Hematopoietic multipotent progenitor cell treated with erythropoietin and hydrocortisone succinate and interleukin-3 and kit ligand, for 4 days (in vitro differentiated cells): ENCODE measurements around the gene MTHFD2.

ENCODE experiments used
- DNase-seq: peaks from one replicate; pipeline ENCODE4 v3.0.0-alpha.2; 2015

MTHFD2 gene

DNA sequence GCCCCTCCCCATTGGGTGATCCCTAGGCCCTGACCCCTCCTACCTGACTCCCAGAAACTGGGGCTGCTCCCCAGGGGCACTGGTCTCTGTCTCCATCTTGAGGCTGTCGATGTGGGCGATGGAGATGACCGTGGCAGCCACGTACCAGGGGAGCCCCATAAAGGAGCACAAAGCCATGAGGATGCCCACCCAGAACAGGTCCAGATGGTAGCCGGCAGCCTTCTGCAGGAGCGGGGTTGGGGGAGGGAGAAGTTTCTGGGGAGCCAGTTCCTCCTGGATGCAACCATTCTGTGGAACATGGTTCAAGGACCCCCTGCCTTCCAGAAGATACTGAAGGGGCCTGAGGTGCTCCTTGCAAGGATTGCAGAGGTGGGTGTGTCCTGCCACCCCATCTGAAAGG, 34.0 kb downstream of the MTHFD2 start:
- DNase-seq, result no peak

- DNase-seq, result no peak
Measured at GRCh38 chr2:74233648-74234047, 35.2 kb downstream of the MTHFD2 start.

DNA sequence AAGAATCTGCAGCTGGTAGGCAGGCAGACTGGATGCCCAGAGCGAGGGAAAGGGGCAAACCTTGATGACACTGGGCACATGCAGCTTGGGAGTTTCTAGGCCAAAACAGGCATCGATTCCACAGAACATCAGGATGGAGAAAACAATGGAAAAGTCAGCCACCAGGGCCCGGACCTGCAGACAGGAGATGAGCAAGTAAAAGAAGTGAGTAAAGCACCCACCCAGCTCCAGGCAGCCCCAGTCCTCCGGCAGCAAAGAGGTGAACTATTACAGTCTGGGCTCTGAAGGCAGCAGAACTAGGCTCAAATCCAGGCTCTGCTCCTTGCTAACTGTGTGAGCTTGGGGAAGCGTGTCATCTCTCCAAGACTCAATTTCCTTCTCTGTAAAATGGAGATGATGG, 36.6 kb downstream of the MTHFD2 start:
- no peak for DNase-seq

DNA sequence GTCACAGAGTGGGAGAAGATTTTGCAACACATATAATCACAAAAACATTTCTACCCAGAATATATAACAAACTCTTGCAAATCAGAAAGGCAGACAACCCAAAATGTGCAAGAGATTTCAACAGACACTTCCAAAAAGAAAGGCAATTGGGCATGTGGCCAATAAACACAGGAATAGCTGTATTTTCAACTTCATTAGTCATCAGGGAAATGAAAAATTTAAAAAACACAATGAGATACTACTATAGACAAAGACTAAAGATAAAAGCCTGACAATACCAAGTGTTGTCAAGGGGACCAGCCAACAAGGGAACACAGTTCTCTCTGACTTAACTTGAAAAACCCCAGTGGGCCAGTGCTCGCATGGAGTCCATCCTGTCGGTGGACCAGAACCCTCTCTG, 40.5 kb downstream of the MTHFD2 start:
- no peak for DNase-seq

DNA sequence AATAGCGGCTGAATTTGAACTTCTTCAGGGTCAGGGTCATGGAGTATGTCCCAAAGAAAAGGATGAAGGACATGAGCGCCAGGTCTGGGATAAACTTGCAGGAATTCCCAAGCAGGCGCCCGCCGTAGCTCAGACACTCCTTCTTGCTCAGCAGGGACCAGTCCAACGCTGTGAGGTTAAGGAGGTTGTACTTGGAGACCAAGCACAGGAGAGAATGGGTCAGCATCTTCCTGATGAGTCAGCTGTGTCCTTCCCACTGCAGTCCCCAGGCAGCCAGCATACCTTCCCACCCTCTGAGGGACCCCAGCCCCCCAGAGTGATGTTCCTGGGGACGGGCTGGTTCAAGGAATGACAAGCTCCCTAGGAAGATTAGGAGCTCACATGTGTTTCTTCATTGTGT, 40.9 kb downstream of the MTHFD2 start:
- no peak for DNase-seq

- no peak for DNase-seq
Measured at GRCh38 chr2:74242354-74243071, 44.1 kb downstream of the MTHFD2 start.

- no peak for DNase-seq
Measured at GRCh38 chr2:74244286-74244685, 45.9 kb downstream of the MTHFD2 start.

DNA sequence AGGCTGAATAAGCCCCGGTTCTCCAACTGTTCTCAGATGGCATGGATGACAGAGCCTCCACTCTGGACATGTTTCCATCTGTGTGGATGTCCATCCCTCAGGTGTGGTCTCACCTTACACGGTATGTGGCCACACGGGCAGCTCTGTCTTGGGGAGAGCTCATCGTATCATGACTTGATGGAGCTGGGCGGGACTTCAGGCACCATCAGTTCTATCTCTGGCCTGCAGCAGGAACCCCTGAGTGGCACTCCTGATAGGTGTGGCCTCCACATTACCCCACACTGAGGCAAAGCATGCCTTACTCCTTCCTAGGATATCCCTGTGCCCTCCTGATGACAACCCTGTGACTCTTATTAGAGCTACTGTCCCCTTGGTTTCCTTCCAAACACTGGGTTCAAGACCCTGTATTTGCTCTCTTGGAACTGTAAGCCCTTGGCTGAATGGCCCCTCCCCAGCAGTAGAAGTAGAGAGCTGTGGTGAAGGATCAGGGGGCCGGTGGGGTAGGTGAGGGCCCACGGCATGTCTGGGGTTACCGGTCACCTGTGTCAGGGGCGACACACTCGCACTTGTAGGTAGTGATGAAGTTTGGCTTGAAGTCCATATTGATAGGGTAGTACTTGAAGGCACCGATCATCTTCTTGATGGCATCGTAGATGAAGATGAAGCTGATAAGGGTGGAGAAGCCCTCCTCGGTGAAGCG, 48.2 kb downstream of the MTHFD2 start:
- no peak for DNase-seq

- no peak for DNase-seq
Measured at GRCh38 chr2:74249406-74250122, 51.1 kb downstream of the MTHFD2 start.

DNA sequence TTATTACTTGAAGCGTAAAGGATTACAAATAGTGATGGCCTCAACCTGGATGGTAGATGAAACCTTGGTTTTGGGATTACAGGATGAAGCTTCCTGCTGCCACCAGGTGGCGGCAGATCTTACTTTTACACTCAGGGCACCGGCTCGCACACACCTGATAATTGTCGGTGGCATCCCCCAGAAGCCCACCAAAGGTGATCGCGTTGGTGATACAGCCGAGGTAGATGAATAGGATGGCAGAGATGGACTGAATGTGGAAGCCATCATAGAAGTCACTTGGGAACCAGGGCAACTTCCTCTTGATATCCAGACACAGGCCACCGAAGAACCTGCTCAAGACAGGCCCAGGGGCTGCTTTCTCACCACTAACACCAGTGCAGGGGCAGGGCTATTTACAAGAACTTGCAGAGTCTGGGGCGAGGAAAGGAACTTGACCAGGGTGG, 51.8 kb downstream of the MTHFD2 start:
- DNase-seq, result peak; percentile 70

DNA sequence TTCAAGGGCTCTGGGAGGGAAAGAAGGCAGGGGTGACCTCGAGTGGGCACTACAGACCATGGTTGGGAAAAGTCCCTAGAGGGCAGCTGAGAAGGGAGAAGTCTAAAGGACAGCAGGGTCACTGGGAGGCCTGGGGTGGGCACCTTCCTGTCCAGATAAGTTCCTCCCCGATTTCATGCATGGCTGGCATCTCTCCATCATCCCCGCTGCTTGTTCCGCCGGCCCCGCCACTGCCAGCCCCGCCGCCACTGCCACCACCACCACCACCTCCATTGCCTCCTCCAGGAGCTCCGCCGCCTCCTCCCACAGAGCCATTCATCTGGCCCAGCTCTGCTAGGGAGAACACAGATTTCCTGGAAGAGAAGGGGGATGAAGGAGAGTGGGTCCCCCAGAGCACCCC, 53.6 kb downstream of the MTHFD2 start:
- no peak for DNase-seq

GRCh38 chr2:74252862-74253261, 54.4 kb downstream of the MTHFD2 start:
- DNase-seq, result no peak

DNA sequence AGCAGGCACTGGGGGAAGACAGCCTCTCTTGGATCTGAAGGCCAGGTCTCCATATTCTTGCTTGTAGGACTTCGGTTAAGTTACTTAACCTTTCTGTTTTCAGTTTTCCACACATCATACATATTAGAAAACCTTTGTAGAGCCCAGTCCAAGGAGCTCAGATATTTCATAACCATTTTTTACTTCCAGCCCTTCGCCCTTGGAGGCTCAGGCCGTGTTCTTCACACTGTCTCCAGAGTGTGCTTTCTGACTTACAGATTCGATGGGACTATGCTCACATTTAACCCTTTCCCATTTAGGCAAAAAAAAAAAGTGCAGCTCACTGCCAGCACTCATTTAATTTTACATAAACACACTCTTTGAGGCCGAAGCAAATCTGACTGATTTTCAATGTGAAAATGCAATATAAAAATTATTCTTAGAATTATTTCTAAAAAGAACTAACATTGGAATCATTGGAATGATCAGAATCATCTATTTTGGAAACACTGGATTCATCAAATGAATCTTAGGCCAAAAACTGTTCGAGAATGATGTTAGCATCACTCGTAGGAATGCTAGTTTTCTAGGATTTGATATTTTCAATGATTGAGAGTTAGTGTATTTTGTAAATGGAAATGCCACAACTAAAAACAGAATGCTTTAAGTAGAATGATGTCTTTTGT, 55.0 kb downstream of the MTHFD2 start:
- no peak for DNase-seq

GRCh38 chr2:74253971-74254310, 55.5 kb downstream of the MTHFD2 start:
- DNase-seq, result no peak

DNA sequence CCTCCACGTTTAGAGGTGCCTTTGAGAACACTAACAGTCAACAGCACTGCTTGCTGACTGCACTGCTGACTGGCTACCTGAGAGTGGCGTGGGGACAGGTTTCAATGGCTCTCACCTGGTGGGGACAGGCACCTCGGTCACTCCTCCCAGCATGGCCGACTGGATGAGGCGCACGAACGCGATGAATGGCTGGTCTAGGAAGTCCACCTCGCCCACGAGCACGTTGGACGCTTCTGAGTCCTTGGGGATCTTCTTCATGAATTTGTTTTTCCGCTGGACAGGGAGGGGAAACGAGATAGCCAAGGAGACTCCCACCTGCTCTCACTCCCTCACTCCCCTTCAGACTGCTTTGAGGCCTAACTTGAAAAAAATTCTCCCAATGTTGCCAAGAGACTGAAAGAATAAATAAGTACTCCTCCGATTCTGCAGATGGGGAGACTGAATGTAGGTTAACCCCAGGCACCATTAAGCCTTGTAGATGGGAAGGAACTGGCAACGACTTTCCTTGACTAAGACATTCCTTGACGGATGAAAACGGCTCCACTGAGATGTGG, 57.3 kb downstream of the MTHFD2 start:
- no peak for DNase-seq

DNA sequence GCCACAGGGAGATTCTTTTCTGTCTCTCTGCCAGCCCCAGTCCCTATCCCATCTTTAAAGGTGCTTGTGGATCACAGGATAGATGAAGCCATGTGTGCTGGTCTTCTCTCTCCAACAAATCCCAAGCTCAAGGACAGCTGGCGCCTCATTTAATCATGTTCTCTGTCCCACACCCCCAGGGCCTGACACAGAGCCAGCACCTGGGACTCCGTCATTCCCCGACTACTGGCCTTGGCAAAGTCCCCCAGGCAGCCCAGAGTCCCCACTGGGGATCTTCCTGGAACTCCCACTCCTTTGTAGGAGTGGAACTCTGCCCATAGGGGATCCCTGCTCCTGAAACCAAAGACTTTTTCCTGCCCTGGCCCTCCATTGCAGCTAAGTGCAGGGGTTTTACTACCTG, 60.8 kb downstream of the MTHFD2 start:
- DNase-seq, result no peak

GRCh38 chr2:74259733-74260132, 61.3 kb downstream of the MTHFD2 start:
- DNase-seq, result no peak

- DNase-seq, result no peak
Measured at GRCh38 chr2:74260495-74260894, 62.1 kb downstream of the MTHFD2 start.

DNA sequence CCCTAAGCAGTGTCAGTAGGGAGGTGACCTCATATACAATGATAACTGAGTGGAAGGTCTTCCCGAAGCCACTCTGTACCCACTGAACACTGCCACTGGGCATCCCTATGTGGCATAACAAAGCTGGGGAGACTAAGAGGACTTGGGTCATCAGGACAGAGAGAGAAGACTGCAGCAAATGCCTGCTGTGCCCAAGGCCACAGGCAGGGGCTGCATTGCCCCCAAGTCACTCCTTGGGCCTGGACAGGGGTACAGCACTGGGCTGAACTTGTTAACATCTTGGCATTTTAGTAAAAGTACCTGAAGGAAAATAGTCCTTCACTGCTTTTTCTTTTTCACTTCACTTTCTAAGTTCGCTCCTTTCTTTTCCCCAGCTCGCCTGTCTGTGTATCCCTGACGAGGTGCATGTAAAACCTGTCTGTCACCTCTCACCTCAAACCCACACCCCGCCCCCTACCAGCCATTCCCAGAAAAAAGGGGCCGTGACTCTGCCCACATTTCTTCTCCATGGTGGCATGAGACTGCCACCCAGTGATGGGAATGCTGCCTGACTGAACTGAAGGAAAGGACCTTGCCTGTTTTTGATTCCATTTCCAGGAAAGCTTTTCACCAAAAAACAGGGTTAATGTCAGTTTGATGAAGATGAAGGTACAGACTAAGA, 62.9 kb downstream of the MTHFD2 start:
- no peak for DNase-seq

GRCh38 chr2:74262681-74263080, 64.3 kb downstream of the MTHFD2 start:
- DNase-seq, result no peak

DNA sequence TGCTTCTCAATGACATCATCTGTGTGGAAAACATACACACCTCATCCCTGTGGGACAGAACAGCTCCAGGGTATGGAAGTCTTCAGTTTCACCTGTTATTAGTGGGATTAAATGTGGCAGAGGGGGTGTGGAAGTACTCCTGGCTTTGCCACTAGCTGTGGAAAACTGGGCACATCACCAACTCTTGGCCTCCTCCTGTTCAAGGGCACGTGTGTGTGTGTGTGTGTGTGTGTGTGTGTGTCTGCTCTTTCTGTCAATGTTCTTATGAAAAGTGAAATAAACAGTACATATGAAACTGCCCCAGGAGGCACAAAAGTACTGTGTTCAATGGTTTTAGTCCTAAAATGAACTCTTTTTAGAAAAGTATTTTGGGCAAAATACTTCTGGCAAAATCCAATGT, 65.9 kb downstream of the MTHFD2 start:
- no peak for DNase-seq

DNA sequence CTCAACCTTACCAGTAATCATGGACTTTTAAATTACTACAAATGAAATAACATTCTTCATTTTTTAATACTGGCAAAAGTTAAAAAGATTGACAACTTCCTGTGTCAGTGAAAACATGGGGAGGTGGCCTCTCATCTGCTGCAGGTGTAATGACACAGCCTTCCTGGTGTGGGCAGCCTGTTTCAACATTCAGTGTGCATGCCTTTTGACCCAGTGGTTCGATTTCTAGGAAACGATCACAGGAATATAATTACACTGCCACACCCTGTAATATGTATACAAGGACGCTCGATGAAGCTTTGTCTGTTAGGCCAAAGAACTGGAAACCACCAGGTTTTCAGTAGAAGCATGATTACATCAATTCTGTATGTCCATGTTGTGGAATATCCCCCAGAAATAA, 68.7 kb downstream of the MTHFD2 start:
- peak; percentile 57 for DNase-seq
